Parathyroid adenoma (tissue), 2 donors: ENCODE measurements around the gene MAN1B1.

Experiments used
- H2AFZ ChIP-seq: fragments of 300-600 bp; sonication (generic); one replicate; pipeline ENCODE4 v1.7.0; 2017; ENCODE audit warnings: antibody characterized with exemption, mild to moderate bottlenecking
- H3K27ac ChIP-seq: fragments of 300-600 bp; sonication (generic); one replicate; pipeline ENCODE4 v1.7.0; 2017
- H3K27me3 ChIP-seq: fragments of 300-600 bp; sonication (generic); one replicate; pipeline ENCODE4 v1.7.0; 2017; ENCODE audit warnings: low read length; ENCODE audit not compliant: control insufficient read depth, insufficient read depth
- H3K36me3 ChIP-seq: fragments of 300-600 bp; sonication (generic); one replicate; pipeline ENCODE4 v1.7.0; 2017; ENCODE audit warnings: low read length; ENCODE audit not compliant: control insufficient read depth, insufficient read depth
- H3K4me1 ChIP-seq: fragments of 300-600 bp; sonication (generic); one replicate; pipeline ENCODE4 v1.7.0; 2017; ENCODE audit warnings: control low read depth
- H3K4me2 ChIP-seq: fragments of 300-600 bp; sonication (generic); one replicate; pipeline ENCODE4 v1.7.0; 2017; ENCODE audit warnings: low read length
- H3K4me3 ChIP-seq: fragments of 300-600 bp; sonication (generic); one replicate; pipeline ENCODE4 v1.7.0; 2017; ENCODE audit warnings: low read depth, low read length
- H3K79me2 ChIP-seq: fragments of 300-600 bp; sonication (generic); one replicate; pipeline ENCODE4 v1.7.0; 2017; ENCODE audit warnings: control low read depth
- H3K9ac ChIP-seq: fragments of 300-600 bp; sonication (generic); one replicate; pipeline ENCODE4 v1.7.0; 2017; ENCODE audit warnings: mild to moderate bottlenecking
- H3K9me3 ChIP-seq: fragments of 300-600 bp; sonication (generic); one replicate; pipeline ENCODE4 v1.7.0; 2017; ENCODE audit warnings: low read length; ENCODE audit not compliant: control insufficient read depth
- TF ChIP-seq, protein P1 (sequence below): fragments of 300-600 bp; sonication (generic); IDR thresholded peaks from one replicate; pipeline ENCODE4 v1.7.0; 2017; ENCODE audit warnings: antibody characterized with exemption, mild to moderate bottlenecking
- donor health status: primary hyperparathyroidism.

MAN1B1 gene

DNA sequence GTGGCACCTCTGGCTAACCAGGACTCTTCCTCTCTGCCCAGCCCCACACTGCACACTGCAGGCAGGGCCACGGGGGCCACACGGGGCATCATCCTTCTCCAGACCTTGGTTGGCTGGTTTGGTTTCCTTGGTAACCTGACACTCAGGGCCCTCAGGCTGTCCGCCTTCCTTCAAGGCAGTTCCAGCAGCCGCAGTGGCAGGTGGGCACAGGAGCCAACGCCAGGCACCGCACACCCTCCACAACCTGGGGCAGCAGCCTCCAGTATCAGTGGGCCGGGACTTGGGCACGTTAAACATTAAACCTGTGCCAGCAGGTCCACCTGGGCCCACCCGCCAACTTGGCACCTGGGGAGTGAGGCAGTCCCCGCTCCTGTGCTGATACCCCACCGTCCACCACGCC lies 42.7 kb upstream of the MAN1B1 start:
- Histone ChIP-seq H2AFZ (no peak overlapping the region), H3K27me3 (no peaks in the 10 kb centered on the region), H3K79me2 (no peaks in the 10 kb centered on the region), H3K36me3 (no peaks in the 10 kb centered on the region), H3K4me3 (no peak overlapping the region), H3K9ac (no peak overlapping the region), H3K27ac (peak overlapping the region; percentile 57), H3K9me3 (no peaks in the 10 kb centered on the region), H3K4me1 (peaks cover 2% of the 10 kb centered on the region), H3K4me2 (peak overlapping the region; percentile 85)
- TF ChIP-seq, protein P1, sequence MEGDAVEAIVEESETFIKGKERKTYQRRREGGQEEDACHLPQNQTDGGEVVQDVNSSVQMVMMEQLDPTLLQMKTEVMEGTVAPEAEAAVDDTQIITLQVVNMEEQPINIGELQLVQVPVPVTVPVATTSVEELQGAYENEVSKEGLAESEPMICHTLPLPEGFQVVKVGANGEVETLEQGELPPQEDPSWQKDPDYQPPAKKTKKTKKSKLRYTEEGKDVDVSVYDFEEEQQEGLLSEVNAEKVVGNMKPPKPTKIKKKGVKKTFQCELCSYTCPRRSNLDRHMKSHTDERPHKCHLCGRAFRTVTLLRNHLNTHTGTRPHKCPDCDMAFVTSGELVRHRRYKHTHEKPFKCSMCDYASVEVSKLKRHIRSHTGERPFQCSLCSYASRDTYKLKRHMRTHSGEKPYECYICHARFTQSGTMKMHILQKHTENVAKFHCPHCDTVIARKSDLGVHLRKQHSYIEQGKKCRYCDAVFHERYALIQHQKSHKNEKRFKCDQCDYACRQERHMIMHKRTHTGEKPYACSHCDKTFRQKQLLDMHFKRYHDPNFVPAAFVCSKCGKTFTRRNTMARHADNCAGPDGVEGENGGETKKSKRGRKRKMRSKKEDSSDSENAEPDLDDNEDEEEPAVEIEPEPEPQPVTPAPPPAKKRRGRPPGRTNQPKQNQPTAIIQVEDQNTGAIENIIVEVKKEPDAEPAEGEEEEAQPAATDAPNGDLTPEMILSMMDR = no peak

- Histone ChIP-seq H3K4me3 (peak overlapping the region; percentile 63), H3K27me3 (no peaks in the 10 kb centered on the region), H3K79me2 (no peaks in the 10 kb centered on the region), H2AFZ (no peak overlapping the region), H3K27ac (peak overlapping the region; percentile 57), H3K4me1 (peaks cover 2% of the 10 kb centered on the region), H3K9ac (peak overlapping the region; percentile 46), H3K36me3 (no peaks in the 10 kb centered on the region), H3K4me2 (peak overlapping the region; percentile 85), H3K9me3 (no peaks in the 10 kb centered on the region)
- TF ChIP-seq, protein P1 = no peak
These were observed 42.1 kb upstream of the MAN1B1 start for GRCh38 chr9:137044502-137045177.

GRCh38 chr9:137045294-137046087 lies 41.3 kb upstream of the MAN1B1 start:
- Histone ChIP-seq H3K27me3 (no peaks in the 10 kb centered on the region), H3K4me1 (peaks cover 2% of the 10 kb centered on the region), H3K79me2 (no peaks in the 10 kb centered on the region), H3K27ac (peak overlapping the region; percentile 64), H2AFZ (peak overlapping the region; percentile 87), H3K9me3 (no peaks in the 10 kb centered on the region), H3K4me2 (peak overlapping the region; percentile 100), H3K36me3 (no peaks in the 10 kb centered on the region), H3K9ac (peak overlapping the region; percentile 46), H3K4me3 (peak overlapping the region; percentile 68)
- TF ChIP-seq, protein P1 = no peak

- Histone ChIP-seq H3K4me1 (peaks cover 2% of the 10 kb centered on the region), H3K4me3 (peak within 1 kb of the TSS; percentile 68), H3K4me2 (peak within 1 kb of the TSS; percentile 100), H3K79me2 (no peaks in the 10 kb centered on the region), H3K27me3 (no peaks in the 10 kb centered on the region), H3K9me3 (no peaks in the 10 kb centered on the region), H3K36me3 (no peaks in the 10 kb centered on the region), H3K27ac (peak within 1 kb of the TSS; percentile 64), H3K9ac (peak within 1 kb of the TSS; percentile 46), H2AFZ (peak within 1 kb of the TSS; percentile 87)
- TF ChIP-seq, protein P1 = peak; percentile 71
These were observed 40.5 kb upstream of the MAN1B1 start, which contains the start of gene NPDC1 for GRCh38 chr9:137046088-137046787. Gene NPDC1, minus strand, starts transcription at chr9:137046177. Its CDS starts 188 bp downstream, at chr9:137045989.
